WTC11 (cell line): ENCODE data around the gene ELMO1. TPM values are rescaled to one million over a fixed set of nuclear protein-coding genes. Genes with fewer than 3 reads are reported as not detected.

Experiments used
- ATAC-seq: fragments of 200-7000 bp; cut with Tn5 transposase; 2 replicates; pipeline ENCODE4 v1.10.0; 2021; ENCODE audit warnings: mild to moderate bottlenecking, moderate library complexity
- CTCF ChIA-PET: fragments of 300-600 bp; sonication (Branson Sonifier 250); formaldehyde crosslinking; loops from one replicate; lab custom pipeline; 2021; ENCODE audit warnings: antibody characterized with exemption; lab: Charles Lee
- POLR2A ChIA-PET: fragments of 350-600 bp; sonication (Branson Sonifier 250); formaldehyde crosslinking; loops from one replicate; lab custom pipeline; 2021; ENCODE audit warnings: antibody characterized with exemption; lab: Charles Lee
- DNase-seq: peaks from one replicate; pipeline ENCODE4 v3.0.0; 2021; ENCODE audit warnings: low spot score
- H3K27ac Mint-ChIP-seq: 2 replicates; pipeline ENCODE4 v1.8.0; 2021; ENCODE audit warnings: mixed read lengths
- H3K27me3 Mint-ChIP-seq: 2 replicates; pipeline ENCODE4 v1.8.0; 2021; ENCODE audit warnings: low read depth, mild to moderate bottlenecking, moderate library complexity, mixed read lengths
- H3K36me3 Mint-ChIP-seq: 2 replicates; pipeline ENCODE4 v1.8.0; 2021; ENCODE audit warnings: mixed read lengths
- H3K4me1 Mint-ChIP-seq: 2 replicates; pipeline ENCODE4 v1.8.0; 2022; ENCODE audit warnings: mixed read lengths
- H3K4me3 Mint-ChIP-seq: 2 replicates; pipeline ENCODE4 v1.8.0; 2021; ENCODE audit warnings: mild to moderate bottlenecking, moderate library complexity, mixed read lengths
- H3K9me3 Mint-ChIP-seq: 2 replicates; pipeline ENCODE4 v1.8.0; 2021; ENCODE audit warnings: mixed read lengths
- ATF1 ChIP-seq: sonication (generic); formaldehyde crosslinking; IDR thresholded peaks from 2 replicates; pipeline ENCODE4 v1.8.1; 2023; ENCODE audit warnings: mild to moderate bottlenecking, moderate library complexity, missing genetic modification reagents
- CREB1 ChIP-seq: sonication (generic); formaldehyde crosslinking; IDR thresholded peaks from 2 replicates; pipeline ENCODE4 v1.8.0; 2023; ENCODE audit warnings: mild to moderate bottlenecking, missing genetic modification reagents
- ETV6 ChIP-seq: sonication (generic); formaldehyde crosslinking; IDR thresholded peaks from 2 replicates; pipeline ENCODE4 v1.8.1; 2022; ENCODE audit warnings: mild to moderate bottlenecking, missing genetic modification reagents
- FOXP1 ChIP-seq: sonication (generic); formaldehyde crosslinking; IDR thresholded peaks from 2 replicates; pipeline ENCODE4 v1.8.0; 2022; ENCODE audit warnings: missing genetic modification reagents, mild to moderate bottlenecking, moderate library complexity, borderline replicate concordance
- GABPB1 ChIP-seq: sonication (generic); formaldehyde crosslinking; IDR thresholded peaks from 2 replicates; pipeline ENCODE4 v1.8.1; 2023; ENCODE audit warnings: mild to moderate bottlenecking, missing genetic modification reagents
- HMGXB4 ChIP-seq: sonication (generic); formaldehyde crosslinking; IDR thresholded peaks from 2 replicates; pipeline ENCODE4 v1.8.1; 2023; ENCODE audit warnings: mild to moderate bottlenecking, moderate library complexity, missing genetic modification reagents
- IRF1 ChIP-seq: sonication (generic); formaldehyde crosslinking; IDR thresholded peaks from 2 replicates; pipeline ENCODE4 v1.8.0; 2023; ENCODE audit warnings: missing genetic modification reagents
- IRF2 ChIP-seq: sonication (generic); formaldehyde crosslinking; IDR thresholded peaks from 2 replicates; pipeline ENCODE4 v1.8.0; 2022; ENCODE audit warnings: low read depth, missing genetic modification reagents, borderline replicate concordance
- NFATC4 ChIP-seq: fragments of 250-450 bp; sonication (Bioruptor Pico); IDR thresholded peaks from 2 replicates; pipeline ENCODE4 v1.9.0; 2021; ENCODE audit warnings: mild to moderate bottlenecking
- NFYB ChIP-seq: sonication (generic); formaldehyde crosslinking; conservative IDR thresholded peaks from 2 replicates; pipeline ENCODE4 v1.8.0; 2022; ENCODE audit warnings: low read depth, missing genetic modification reagents
- NR1H2 ChIP-seq: sonication (generic); formaldehyde crosslinking; IDR thresholded peaks from 2 replicates; pipeline ENCODE4 v1.9.0; 2021; ENCODE audit warnings: mild to moderate bottlenecking, moderate library complexity, missing genetic modification reagents
- NR2C2 ChIP-seq: sonication (generic); formaldehyde crosslinking; IDR thresholded peaks from 2 replicates; pipeline ENCODE4 v1.8.0; 2022; ENCODE audit warnings: mild to moderate bottlenecking, missing genetic modification reagents
- OVOL2 ChIP-seq: fragments of 250-450 bp; sonication (Bioruptor Pico); IDR thresholded peaks from 2 replicates; pipeline ENCODE4 v1.9.0; 2021; ENCODE audit warnings: mild to moderate bottlenecking, borderline replicate concordance
- PRRX2 ChIP-seq: fragments of 250-450 bp; sonication (Bioruptor Pico); IDR thresholded peaks from 2 replicates; pipeline ENCODE4 v1.8.0; 2021; ENCODE audit warnings: mild to moderate bottlenecking
- SMAD3 ChIP-seq: sonication (generic); formaldehyde crosslinking; IDR thresholded peaks from 2 replicates; pipeline ENCODE4 v1.8.0; 2022; ENCODE audit warnings: missing genetic modification reagents, mild to moderate bottlenecking, borderline replicate concordance
- TP53 ChIP-seq: sonication (generic); formaldehyde crosslinking; IDR thresholded peaks from 2 replicates; pipeline ENCODE4 v1.8.1; 2023; ENCODE audit warnings: mild to moderate bottlenecking, missing genetic modification reagents
- ZNF263 ChIP-seq: sonication (generic); formaldehyde crosslinking; IDR thresholded peaks from 2 replicates; pipeline ENCODE4 v1.8.1; 2022; ENCODE audit warnings: low read depth, mild to moderate bottlenecking, moderate library complexity, missing genetic modification reagents
- total RNA-seq: library from RNA; stranded (reverse); gene quantifications from 3 replicates; pipeline ENCODE4 v1.2.3, GENCODE V29; 2021
- TF ChIP-seq, protein P1 (sequence below): sonication (generic); formaldehyde crosslinking; conservative IDR thresholded peaks from 2 replicates; pipeline ENCODE4 v1.8.1; 2023; ENCODE audit warnings: mild to moderate bottlenecking, low read depth, missing genetic modification reagents, moderate library complexity
- TF ChIP-seq, protein P2 (sequence below): fragments of 200-600 bp; IDR thresholded peaks from 2 replicates; pipeline ENCODE4 v1.8.0; 2022; ENCODE audit warnings: antibody characterized with exemption
- TF ChIP-seq, protein P3 (sequence below): sonication (generic); formaldehyde crosslinking; IDR thresholded peaks from 2 replicates; pipeline ENCODE4 v1.8.1; 2022; ENCODE audit warnings: mild to moderate bottlenecking, missing genetic modification reagents, moderate library complexity, borderline replicate concordance
- TF ChIP-seq, protein P4 (sequence below): sonication (generic); formaldehyde crosslinking; IDR thresholded peaks from 2 replicates; pipeline ENCODE4 v1.8.1; 2022; ENCODE audit warnings: missing genetic modification reagents, borderline replicate concordance

The ELMO1 gene
- total RNA-seq, 1 experiment from 2014 or later = 19.4 TPM

DNA sequence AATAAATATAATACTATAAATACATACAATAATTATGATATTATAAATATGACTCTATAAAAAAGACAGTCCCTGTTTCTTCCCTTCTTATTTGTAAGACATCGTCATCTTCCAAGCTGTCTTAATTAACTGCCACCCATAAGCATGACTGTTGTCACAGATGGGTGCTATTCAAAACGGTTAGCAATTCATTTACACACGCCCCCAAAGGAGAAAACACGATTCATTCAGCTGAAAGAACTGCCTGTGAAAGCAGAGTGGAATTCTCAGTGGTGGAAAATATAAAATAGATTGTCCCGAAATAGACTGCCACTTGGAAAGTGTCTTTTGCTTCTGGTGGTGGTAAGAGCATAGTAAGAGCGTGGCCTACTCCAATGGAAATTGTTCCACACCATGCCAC, 48.9 kb upstream of the ELMO1 start (continued):
- TF ChIP-seq NFYB (no peak), ZNF263 (CRISPR knock-in tag) (no peak), GABPB1 (CRISPR knock-in tag) (no peak), SMAD3 (CRISPR knock-in tag) (no peak)

GRCh38 chr7:37495574-37496184, 47.0 kb upstream of the ELMO1 start:
- H3K9me3 Mint-ChIP-seq = no peaks in the 10 kb centered on the region
- no peak for ATAC-seq
- no peak for TF ChIP-seq OVOL2
- TF ChIP-seq, protein P1, sequence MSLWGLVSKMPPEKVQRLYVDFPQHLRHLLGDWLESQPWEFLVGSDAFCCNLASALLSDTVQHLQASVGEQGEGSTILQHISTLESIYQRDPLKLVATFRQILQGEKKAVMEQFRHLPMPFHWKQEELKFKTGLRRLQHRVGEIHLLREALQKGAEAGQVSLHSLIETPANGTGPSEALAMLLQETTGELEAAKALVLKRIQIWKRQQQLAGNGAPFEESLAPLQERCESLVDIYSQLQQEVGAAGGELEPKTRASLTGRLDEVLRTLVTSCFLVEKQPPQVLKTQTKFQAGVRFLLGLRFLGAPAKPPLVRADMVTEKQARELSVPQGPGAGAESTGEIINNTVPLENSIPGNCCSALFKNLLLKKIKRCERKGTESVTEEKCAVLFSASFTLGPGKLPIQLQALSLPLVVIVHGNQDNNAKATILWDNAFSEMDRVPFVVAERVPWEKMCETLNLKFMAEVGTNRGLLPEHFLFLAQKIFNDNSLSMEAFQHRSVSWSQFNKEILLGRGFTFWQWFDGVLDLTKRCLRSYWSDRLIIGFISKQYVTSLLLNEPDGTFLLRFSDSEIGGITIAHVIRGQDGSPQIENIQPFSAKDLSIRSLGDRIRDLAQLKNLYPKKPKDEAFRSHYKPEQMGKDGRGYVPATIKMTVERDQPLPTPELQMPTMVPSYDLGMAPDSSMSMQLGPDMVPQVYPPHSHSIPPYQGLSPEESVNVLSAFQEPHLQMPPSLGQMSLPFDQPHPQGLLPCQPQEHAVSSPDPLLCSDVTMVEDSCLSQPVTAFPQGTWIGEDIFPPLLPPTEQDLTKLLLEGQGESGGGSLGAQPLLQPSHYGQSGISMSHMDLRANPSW = no peak
- TF ChIP-seq, protein P2, sequence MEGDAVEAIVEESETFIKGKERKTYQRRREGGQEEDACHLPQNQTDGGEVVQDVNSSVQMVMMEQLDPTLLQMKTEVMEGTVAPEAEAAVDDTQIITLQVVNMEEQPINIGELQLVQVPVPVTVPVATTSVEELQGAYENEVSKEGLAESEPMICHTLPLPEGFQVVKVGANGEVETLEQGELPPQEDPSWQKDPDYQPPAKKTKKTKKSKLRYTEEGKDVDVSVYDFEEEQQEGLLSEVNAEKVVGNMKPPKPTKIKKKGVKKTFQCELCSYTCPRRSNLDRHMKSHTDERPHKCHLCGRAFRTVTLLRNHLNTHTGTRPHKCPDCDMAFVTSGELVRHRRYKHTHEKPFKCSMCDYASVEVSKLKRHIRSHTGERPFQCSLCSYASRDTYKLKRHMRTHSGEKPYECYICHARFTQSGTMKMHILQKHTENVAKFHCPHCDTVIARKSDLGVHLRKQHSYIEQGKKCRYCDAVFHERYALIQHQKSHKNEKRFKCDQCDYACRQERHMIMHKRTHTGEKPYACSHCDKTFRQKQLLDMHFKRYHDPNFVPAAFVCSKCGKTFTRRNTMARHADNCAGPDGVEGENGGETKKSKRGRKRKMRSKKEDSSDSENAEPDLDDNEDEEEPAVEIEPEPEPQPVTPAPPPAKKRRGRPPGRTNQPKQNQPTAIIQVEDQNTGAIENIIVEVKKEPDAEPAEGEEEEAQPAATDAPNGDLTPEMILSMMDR = peak; percentile 62
- TF ChIP-seq, all 79 proteins: peak for 1
- POLR2A ChIA-PET = no interaction called here
- Mint-ChIP-seq H3K4me3 (peak overlapping the region; percentile 66; the same call in 1 of the 2 replicates), H3K27me3 (no peaks in the 10 kb centered on the region), H3K4me1 (peaks cover 40% of the 10 kb centered on the region), H3K36me3 (no peaks in the 10 kb centered on the region), H3K27ac (no peak overlapping the region)
- DNase-seq = no peak
- CTCF ChIA-PET = interaction anchor here (0.6 to 3.2 kb wide), 31 partner anchors 9 to 372 kb away, joined by 3 to 27 read pairs (median 4); partner anchors contain the start of genes ELMO1 and GPR141

- POLR2A ChIA-PET = no interaction called here
- peak overlapping the region; percentile 66 for H3K4me3 Mint-ChIP-seq
- H3K4me1 Mint-ChIP-seq = peaks cover 45% of the 10 kb centered on the region
- ATAC-seq (no peak), DNase-seq (no peak)
- TF ChIP-seq ZNF263 (CRISPR knock-in tag) (no peak), NR2C2 (no peak), ETV6 (CRISPR knock-in tag) (no peak), NFYB (no peak), FOXP1 (no peak), HMGXB4 (CRISPR knock-in tag) (no peak)
- H3K27ac Mint-ChIP-seq = peak overlapping the region; percentile 30
- H3K27me3 Mint-ChIP-seq = no peaks in the 10 kb centered on the region
- CTCF ChIA-PET = interaction anchor here (0.5 to 3.2 kb wide), 29 partner anchors 9 to 313 kb away, joined by 3 to 27 read pairs (median 4); partner anchors contain the start of genes ELMO1 and GPR141
- no peaks in the 10 kb centered on the region for H3K9me3 Mint-ChIP-seq
- H3K36me3 Mint-ChIP-seq = no peaks in the 10 kb centered on the region
Observed at GRCh38 chr7:37494926-37495325, 46.3 kb upstream of the ELMO1 start.

DNA sequence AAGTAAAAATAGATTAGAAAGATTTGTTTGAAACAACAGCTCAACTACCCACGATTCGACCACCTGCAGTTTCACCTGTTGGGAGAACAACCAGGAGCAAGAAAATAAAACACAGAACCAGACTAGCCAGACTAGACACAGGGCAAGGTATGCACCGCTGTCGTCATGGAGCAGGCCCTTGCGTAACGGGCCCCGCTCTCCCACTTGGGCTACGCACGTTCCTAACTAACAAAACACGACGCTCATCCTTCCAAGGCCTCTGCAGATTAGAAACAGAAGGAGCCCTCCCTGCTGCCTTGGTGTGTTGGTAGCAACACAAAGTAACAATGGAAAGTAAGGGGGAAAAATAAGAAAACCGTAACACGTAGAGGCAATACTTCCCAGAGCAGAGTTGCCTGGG, 45.1 kb upstream of the ELMO1 start:
- ChIA-PET CTCF (interaction anchor here (1.0 to 2.5 kb wide), 3 partner anchors 11 to 246 kb away, joined by 4 to 36 read pairs (median 5); partner anchors contain the start of gene ELMO1), POLR2A (no interaction called here)
- Mint-ChIP-seq H3K9me3 (peaks cover 1% of the 10 kb centered on the region; the same call in 1 of the 2 replicates), H3K4me1 (peaks cover 55% of the 10 kb centered on the region), H3K36me3 (no peaks in the 10 kb centered on the region), H3K4me3 (peak overlapping the region; percentile 66), H3K27me3 (no peaks in the 10 kb centered on the region), H3K27ac (0 out of 2 replicates have a peak overlapping the region, but pooled peaks have one; percentile 34)
- DNase-seq (no peak), ATAC-seq (no peak)
- TF ChIP-seq NFYB (no peak), CREB1 (CRISPR knock-in tag) (no peak), IRF1 (CRISPR knock-in tag) (no peak), PRRX2 (CRISPR knock-in tag) (no peak), NFATC4 (CRISPR knock-in tag) (no peak), GABPB1 (CRISPR knock-in tag) (no peak), ATF1 (CRISPR knock-in tag) (no peak), IRF2 (CRISPR knock-in tag) (no peak), TP53 (CRISPR knock-in tag) (no peak), NR1H2 (CRISPR knock-in tag) (no peak)
- TF ChIP-seq, protein P3, sequence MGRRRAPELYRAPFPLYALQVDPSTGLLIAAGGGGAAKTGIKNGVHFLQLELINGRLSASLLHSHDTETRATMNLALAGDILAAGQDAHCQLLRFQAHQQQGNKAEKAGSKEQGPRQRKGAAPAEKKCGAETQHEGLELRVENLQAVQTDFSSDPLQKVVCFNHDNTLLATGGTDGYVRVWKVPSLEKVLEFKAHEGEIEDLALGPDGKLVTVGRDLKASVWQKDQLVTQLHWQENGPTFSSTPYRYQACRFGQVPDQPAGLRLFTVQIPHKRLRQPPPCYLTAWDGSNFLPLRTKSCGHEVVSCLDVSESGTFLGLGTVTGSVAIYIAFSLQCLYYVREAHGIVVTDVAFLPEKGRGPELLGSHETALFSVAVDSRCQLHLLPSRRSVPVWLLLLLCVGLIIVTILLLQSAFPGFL (CRISPR knock-in tag) = no peak
- TF ChIP-seq, protein P4, sequence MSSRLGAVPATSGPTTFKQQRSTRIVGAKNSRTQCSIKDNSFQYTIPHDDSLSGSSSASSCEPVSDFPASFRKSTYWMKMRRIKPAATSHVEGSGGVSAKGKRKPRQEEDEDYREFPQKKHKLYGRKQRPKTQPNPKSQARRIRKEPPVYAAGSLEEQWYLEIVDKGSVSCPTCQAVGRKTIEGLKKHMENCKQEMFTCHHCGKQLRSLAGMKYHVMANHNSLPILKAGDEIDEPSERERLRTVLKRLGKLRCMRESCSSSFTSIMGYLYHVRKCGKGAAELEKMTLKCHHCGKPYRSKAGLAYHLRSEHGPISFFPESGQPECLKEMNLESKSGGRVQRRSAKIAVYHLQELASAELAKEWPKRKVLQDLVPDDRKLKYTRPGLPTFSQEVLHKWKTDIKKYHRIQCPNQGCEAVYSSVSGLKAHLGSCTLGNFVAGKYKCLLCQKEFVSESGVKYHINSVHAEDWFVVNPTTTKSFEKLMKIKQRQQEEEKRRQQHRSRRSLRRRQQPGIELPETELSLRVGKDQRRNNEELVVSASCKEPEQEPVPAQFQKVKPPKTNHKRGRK = no peak
